Measurements from ENCODE around the gene ME3. TPM values are rescaled to one million over a fixed set of nuclear protein-coding genes. Genes with fewer than 3 reads are reported as not detected.
A peak's percentile ranks its signal among the peaks of the same experiment; 100 is the strongest.

The ME3 gene
- total RNA-seq, 6 experiments from 2014 or later = 1.9 to 8.5 (median 4.6) TPM

DNA sequence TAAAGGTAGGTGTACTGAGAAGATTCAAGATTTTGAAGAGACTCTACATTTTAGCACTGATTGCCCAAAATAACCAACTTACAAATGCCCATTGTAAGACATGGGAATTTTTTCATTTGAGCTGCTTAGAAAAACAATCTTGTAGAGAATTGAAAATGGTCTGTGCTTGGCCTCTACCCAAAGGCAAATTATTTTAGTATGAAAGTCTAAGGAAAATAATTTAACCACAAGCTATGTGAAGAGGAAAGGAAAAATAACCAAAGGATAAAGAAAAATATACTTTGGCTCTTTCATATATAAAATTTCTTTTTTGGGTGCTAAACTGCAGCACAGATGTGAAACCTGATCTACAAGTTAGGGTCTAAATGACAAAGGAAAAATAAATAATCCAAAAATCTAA lies 54.9 kb downstream of the ME3 start:
- ATAC-seq (no peak), DNase-seq (no peak)
- no peaks in the 10 kb centered on the region for H3K4me1 ChIP-seq
- TF ChIP-seq, protein P1, sequence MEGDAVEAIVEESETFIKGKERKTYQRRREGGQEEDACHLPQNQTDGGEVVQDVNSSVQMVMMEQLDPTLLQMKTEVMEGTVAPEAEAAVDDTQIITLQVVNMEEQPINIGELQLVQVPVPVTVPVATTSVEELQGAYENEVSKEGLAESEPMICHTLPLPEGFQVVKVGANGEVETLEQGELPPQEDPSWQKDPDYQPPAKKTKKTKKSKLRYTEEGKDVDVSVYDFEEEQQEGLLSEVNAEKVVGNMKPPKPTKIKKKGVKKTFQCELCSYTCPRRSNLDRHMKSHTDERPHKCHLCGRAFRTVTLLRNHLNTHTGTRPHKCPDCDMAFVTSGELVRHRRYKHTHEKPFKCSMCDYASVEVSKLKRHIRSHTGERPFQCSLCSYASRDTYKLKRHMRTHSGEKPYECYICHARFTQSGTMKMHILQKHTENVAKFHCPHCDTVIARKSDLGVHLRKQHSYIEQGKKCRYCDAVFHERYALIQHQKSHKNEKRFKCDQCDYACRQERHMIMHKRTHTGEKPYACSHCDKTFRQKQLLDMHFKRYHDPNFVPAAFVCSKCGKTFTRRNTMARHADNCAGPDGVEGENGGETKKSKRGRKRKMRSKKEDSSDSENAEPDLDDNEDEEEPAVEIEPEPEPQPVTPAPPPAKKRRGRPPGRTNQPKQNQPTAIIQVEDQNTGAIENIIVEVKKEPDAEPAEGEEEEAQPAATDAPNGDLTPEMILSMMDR (IDR thresholded peaks at IDR 0.05) = no peak
- no peak for TF ChIP-seq POLR2A (IDR thresholded peaks at IDR 0.05)
- H3K4me3 ChIP-seq = no peak overlapping the region
- H3K27me3 ChIP-seq = no peaks in the 10 kb centered on the region
- H3K36me3 ChIP-seq = no peaks in the 10 kb centered on the region
- no peak overlapping the region for H3K27ac ChIP-seq
- no peaks in the 10 kb centered on the region for H3K9me3 ChIP-seq
- intact Hi-C loops (cut with DNase I) = loop anchor here in 1 of 2 donors (10.0 kb wide), 1 partner anchor 163 kb away; no protein-coding TSS in a partner anchor

DNA sequence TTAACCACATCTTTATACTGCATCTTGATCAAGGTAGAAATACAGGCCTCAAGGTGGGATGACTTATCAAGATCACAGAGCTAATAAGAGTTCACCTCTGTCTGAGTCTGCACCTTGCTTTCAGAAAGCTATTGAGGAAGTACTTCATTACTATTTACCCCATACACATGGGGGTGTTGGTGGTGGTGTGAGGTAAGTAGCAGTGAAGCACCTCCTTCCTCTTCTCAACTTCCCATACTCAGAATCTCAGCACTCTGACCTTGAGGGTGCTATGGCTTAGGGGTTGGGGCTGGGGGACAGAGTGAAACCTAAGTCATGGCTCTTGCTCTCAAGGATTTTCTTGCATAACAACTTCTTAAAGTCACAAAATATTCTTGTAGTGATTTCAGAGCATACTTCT lies 56.9 kb downstream of the ME3 start:
- no peak overlapping the region for H3K27ac ChIP-seq
- no peak for TF ChIP-seq POLR2A (IDR thresholded peaks at IDR 0.05)
- intact Hi-C loops (cut with DNase I) = loop anchor here in 1 of 2 donors (10.0 kb wide), 1 partner anchor 161 kb away; no protein-coding TSS in a partner anchor
- H3K27me3 ChIP-seq = no peaks in the 10 kb centered on the region
- H3K9me3 ChIP-seq = no peaks in the 10 kb centered on the region
- no peaks in the 10 kb centered on the region for H3K36me3 ChIP-seq
- DNase-seq = no peak
- no peak for ATAC-seq
- H3K4me1 ChIP-seq = no peaks in the 10 kb centered on the region
- H3K4me3 ChIP-seq = no peak overlapping the region

GRCh38 chr11:86610559-86611341 lies 61.7 kb downstream of the ME3 start:
- H3K4me1 ChIP-seq = peaks cover 0 to 4% (median 0%) of the 10 kb centered on the region in 4 donors
- 70% methylated on average over 4 of the region's 5 CpGs for WGBS (ENCODE audit: insufficient coverage, low coverage, low lambda C conversion rate, missing lambda C conversion rate)
- ATAC-seq (no peak), DNase-seq (no peak)
- no peak overlapping the region for H3K27ac ChIP-seq
- H3K4me3 ChIP-seq = no peak overlapping the region
- no peak for TF ChIP-seq POLR2A (IDR thresholded peaks at IDR 0.05)
- TF ChIP-seq, protein P1 (IDR thresholded peaks at IDR 0.05) = no peak
- H3K36me3 ChIP-seq = no peaks in the 10 kb centered on the region
- intact Hi-C loops (cut with DNase I) = loop anchor here in 1 of 2 donors (10.0 kb wide), 1 partner anchor 156 kb away; no protein-coding TSS in a partner anchor
- no peaks in the 10 kb centered on the region for H3K9me3 ChIP-seq
- H3K27me3 ChIP-seq = no peaks in the 10 kb centered on the region

DNA sequence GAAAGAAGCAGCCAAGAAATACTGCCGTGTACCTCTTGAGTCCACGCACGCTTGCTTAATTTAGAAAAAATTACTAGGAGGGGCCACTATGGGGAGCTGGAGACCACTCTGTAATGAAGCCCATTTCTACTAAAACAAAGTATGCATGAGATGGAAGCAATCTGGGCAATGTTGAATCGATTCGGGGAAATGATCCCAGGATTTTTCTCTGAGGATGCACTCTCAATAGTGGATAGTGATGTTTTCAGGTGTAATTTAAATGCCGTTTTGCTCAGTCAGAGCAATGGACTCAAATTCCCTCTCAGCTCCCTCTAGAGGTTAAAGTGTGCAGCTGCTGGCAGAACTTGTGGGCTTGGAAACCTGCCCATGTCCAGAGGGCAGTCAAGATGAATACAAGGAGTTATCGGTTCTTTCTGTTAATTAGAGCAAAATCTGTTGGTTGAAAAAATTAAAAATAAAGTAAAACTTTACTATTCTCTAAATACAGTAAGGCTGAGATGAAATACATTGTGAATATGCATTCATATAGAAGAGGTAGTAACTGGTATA lies 64.1 kb downstream of the ME3 start:
- intact Hi-C loops (cut with DNase I) = no loop called here
- 10% methylated on average over 7 of the region's 7 CpGs for WGBS (ENCODE audit: insufficient coverage, low coverage, low lambda C conversion rate, missing lambda C conversion rate)
- peak; percentile 93 to 98 (median 96) for ATAC-seq
- Histone ChIP-seq H3K27me3 (no peaks in the 10 kb centered on the region), H3K27ac (no peak overlapping the region), H3K4me1 (peaks cover 0 to 4% (median 0%) of the 10 kb centered on the region in 4 donors), H3K36me3 (no peaks in the 10 kb centered on the region), H3K9me3 (no peaks in the 10 kb centered on the region), H3K4me3 (no peak overlapping the region)
- no peak for TF ChIP-seq POLR2A (IDR thresholded peaks at IDR 0.05)
- TF ChIP-seq, protein P1 (IDR thresholded peaks at IDR 0.05) = peak; percentile 90 to 96 (median 93)
- DNase-seq = peak; percentile 51 to 76 (median 64)

DNA sequence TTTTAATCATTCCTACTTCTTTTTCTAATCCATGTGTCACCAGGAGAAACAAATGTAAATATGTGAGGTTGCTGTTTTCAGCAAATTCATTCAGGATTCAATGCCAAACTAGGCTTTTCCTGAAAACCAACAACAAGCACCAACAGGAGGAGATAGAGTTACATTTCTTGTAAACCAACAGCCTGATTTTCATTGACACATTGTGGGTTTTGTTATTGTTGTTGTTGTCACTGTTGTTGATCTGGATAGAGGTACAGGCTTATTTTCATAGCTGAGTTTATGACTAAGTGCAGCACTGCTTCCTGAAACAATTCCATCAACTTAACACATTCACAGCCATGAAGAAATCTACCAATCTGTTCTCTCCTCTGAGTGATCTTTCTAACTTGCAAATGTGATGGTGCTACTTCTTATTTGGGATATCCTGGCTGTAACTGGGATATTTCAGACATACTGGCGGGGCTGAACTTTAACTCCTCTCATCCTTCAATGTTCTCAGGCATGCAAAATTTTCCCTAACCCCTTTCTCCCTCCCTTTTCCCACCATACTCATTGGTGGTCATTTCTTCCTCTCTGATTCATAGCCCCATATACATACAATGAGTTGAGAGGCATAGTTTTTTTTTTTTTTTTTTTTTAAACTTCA lies 65.5 kb downstream of the ME3 start:
- intact Hi-C loops (cut with DNase I) = no loop called here
- Histone ChIP-seq H3K4me3 (no peak overlapping the region), H3K4me1 (peaks cover 0 to 4% (median 0%) of the 10 kb centered on the region in 4 donors), H3K9me3 (no peaks in the 10 kb centered on the region), H3K27me3 (no peaks in the 10 kb centered on the region), H3K36me3 (no peaks in the 10 kb centered on the region), H3K27ac (peak overlapping the region in 1 of 3 donors; percentile 0)
- DNase-seq (no peak), ATAC-seq (peak in 2 of 4 donors; percentile 21 to 25)
- TF ChIP-seq POLR2A (IDR thresholded peaks at IDR 0.05) = no peak
- TF ChIP-seq, protein P1 (IDR thresholded peaks at IDR 0.05) = no peak
- 100% methylated on average over 1 of the region's 1 CpG for WGBS (ENCODE audit: insufficient coverage, low coverage, low lambda C conversion rate, missing lambda C conversion rate)

All from right lobe of liver (tissue), 6 donors.